SK-N-SH (cell line): Measurements from ENCODE around the gene KLHL17.

Experiments
- POLR2AphosphoS5 ChIP-seq: IDR thresholded peaks from 2 replicates; pipeline ENCODE4 v1.6.1; 2012; ENCODE audit warnings: low read depth, low read length
- RAD21 ChIP-seq: IDR thresholded peaks from 2 replicates; pipeline ENCODE4 v1.6.1; 2012; ENCODE audit warnings: mild to moderate bottlenecking, low read length
- TAF1 ChIP-seq: IDR thresholded peaks from 2 replicates; pipeline ENCODE4 v1.6.1; 2012; ENCODE audit warnings: low read depth, mild to moderate bottlenecking, low read length, moderate library complexity, borderline replicate concordance
- TF ChIP-seq, protein P1 (sequence below): fragments of 200-600 bp; sonication (generic); IDR thresholded peaks from 2 replicates; pipeline ENCODE4 v1.6.1; 2017; ENCODE audit warnings: antibody characterized with exemption, mild to moderate bottlenecking, moderate library complexity
- TF ChIP-seq, protein P2 (sequence below): fragments of 150-350 bp; IDR thresholded peaks from 2 replicates; pipeline ENCODE4 v1.6.1; 2016; ENCODE audit warnings: mild to moderate bottlenecking, low read depth, low read length

DNA sequence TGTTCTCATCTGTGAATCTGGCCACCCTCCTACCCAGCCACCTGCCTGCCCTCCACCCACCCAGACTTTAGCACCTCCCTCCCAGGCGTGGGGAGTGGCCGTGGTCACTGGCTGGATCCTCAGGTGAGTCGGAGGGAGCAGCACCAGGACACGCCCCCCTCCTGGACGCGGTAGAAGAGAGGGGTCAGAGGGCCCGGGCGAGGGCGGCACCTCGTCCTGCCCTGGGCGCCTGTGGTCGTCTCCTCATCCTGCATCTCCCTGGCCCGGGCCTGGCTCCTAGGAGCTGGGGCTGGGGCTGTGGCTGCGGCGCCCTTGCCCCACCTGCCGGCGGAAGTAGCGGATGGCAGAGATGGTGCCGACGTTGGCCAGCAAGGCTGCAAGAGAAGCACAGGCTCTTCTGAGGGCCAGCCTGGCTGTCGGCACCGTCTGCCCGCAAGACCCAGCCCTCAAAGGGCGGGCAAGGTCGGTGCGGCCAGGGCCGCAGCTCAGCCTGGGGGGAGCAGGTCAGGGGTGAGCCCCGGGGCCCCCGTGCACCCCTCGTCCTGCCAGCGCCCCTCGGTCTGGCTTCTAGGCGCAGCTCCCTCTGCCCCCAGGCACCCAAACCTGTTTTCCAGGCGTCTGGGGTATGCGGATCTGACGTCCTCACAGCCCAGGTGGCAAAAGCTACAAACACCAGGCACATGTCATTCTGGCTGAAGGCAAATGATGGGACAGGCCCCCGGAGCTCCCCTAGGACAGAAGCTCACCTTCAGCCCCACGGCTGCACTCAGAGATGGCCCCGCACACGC is 15.7 kb downstream of the KLHL17 start:
- no peak for TF ChIP-seq POLR2AphosphoS5
- TF ChIP-seq, protein P1, sequence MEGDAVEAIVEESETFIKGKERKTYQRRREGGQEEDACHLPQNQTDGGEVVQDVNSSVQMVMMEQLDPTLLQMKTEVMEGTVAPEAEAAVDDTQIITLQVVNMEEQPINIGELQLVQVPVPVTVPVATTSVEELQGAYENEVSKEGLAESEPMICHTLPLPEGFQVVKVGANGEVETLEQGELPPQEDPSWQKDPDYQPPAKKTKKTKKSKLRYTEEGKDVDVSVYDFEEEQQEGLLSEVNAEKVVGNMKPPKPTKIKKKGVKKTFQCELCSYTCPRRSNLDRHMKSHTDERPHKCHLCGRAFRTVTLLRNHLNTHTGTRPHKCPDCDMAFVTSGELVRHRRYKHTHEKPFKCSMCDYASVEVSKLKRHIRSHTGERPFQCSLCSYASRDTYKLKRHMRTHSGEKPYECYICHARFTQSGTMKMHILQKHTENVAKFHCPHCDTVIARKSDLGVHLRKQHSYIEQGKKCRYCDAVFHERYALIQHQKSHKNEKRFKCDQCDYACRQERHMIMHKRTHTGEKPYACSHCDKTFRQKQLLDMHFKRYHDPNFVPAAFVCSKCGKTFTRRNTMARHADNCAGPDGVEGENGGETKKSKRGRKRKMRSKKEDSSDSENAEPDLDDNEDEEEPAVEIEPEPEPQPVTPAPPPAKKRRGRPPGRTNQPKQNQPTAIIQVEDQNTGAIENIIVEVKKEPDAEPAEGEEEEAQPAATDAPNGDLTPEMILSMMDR, result peak; percentile 43
- peak; percentile 72 for TF ChIP-seq RAD21
- no peak for TF ChIP-seq TAF1
- TF ChIP-seq, protein P2, sequence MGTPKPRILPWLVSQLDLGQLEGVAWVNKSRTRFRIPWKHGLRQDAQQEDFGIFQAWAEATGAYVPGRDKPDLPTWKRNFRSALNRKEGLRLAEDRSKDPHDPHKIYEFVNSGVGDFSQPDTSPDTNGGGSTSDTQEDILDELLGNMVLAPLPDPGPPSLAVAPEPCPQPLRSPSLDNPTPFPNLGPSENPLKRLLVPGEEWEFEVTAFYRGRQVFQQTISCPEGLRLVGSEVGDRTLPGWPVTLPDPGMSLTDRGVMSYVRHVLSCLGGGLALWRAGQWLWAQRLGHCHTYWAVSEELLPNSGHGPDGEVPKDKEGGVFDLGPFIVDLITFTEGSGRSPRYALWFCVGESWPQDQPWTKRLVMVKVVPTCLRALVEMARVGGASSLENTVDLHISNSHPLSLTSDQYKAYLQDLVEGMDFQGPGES, result no peak
